Stimulated activated CD8-positive, alpha-beta memory T cell treated with anti-CD3 and anti-CD28 coated beads, Interleukin-4, amount 100 ng/mL, for 24 hours (primary cell): ENCODE results near the gene PXT1.
"Not testable (repeated sequence)": the region's sequence is repeated elsewhere in the genome, so short reads cannot be mapped to it uniquely, and the experiment has no call there.

ENCODE experiments used
- DNase-seq: peaks from one replicate; pipeline ENCODE4 v3.0.0-alpha.2; 2020; ENCODE audit warnings: low read depth

The PXT1 gene

DNA sequence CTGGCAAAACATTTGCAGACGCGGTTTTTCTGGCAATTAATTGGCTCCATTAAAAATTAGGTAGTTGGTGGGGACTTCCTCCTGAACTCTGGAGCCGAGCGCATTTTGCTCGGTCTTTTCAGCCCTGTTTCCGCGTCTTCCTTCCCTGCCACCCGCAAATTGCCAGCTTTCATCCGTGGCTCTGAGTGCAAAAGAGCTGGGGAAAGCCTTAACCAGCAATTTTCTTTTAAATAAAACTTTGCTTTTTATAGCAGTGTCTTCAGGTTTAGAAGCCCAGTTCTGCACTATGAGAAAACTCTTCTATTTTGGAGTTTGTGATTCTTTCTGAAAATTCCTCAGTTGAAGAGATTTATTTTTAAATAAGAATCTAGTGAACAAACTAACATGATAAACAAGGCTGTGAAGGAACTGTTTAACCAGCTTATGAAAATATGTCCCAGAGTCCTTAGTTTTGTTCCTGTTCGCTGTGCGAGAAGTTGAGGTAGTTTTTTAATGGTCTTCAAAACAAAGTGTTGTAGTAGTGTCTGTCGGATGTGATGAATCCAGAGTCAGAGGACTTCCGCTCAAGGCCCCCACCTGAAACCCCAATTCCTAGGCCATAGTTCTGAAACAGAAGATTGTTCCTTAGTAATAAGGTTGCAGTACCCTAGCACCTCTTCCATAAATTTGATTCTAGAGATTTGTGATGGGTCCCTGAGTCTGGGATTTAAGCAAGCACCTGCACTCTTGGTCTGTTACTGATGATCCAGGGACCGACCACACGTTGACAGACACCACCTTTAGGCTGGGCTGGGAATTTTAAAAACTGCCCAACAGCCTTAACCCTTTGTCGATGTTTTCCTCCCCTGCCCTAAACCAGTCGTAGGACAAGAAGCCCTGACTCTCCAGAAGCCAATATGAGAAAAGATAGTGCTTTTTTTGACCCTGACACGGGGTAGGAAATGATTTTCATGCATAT lies 1.1 kb upstream of the PXT1 start:
- DNase-seq: no peak

DNA sequence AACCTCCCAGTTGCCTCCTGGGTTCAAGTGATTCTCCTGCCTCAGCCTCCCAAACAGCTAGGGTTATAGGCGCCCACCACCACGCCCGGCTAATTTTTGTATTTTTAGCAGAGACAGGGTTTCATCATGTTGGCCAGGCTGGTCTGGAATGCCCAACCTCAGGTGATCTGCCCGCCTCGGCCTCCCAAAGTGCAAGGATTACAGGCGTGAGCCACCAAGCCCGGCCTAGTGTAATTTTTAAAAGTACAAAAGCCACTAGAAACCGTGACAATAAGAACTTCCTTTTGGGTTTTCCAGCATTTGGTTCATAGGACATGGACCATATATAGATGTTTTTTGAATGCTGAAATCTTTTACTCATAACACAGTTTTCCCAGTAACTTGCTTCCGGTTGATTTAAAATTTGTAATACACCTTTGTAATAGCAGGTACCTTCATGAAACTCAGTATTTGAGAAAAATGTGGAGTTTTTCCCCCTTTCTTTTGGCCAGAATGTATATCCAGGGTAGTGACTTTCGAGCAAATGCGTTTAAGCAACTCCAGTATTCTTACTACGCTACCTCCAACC lies 467 bp downstream of the PXT1 start:
- no peak for DNase-seq

- peak; percentile 75 for DNase-seq
Measured at GRCh38 chr6:36441307-36441894, 1.3 kb downstream of the PXT1 start.

- DNase-seq: no peak
Measured at GRCh38 chr6:36436466-36436865, 6.2 kb downstream of the PXT1 start.

GRCh38 chr6:36432151-36432671 lies 10.4 kb downstream of the PXT1 start:
- no peak for DNase-seq

GRCh38 chr6:36431197-36431596 lies 11.5 kb downstream of the PXT1 start:
- no peak for DNase-seq

GRCh38 chr6:36430351-36430750 lies 12.3 kb downstream of the PXT1 start:
- no peak for DNase-seq

- DNase-seq: no peak
Measured at GRCh38 chr6:36428911-36429310, 13.7 kb downstream of the PXT1 start.

DNA sequence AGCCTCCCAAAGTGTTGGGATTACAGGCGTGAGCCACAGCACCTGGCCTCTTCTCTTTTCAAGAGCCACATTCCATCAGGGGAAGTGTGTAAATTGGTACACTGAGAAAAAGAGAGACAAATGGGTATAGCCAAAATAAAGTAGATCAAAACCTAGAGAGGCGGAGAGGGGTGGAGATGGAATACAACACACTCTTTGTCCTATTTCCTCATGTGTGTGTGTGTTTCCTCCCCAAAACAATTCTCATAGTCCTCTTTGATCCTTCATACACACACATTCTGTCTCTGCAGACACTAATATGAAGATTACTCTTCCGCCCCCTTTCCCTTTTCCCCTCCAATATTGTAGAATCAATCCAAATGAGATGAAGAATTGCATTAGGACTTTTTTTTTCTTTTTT lies 16.0 kb downstream of the PXT1 start:
- no peak for DNase-seq

- peak; percentile 97 for DNase-seq
Measured at GRCh38 chr6:36423101-36423824, 19.4 kb downstream of the PXT1 start.

DNA sequence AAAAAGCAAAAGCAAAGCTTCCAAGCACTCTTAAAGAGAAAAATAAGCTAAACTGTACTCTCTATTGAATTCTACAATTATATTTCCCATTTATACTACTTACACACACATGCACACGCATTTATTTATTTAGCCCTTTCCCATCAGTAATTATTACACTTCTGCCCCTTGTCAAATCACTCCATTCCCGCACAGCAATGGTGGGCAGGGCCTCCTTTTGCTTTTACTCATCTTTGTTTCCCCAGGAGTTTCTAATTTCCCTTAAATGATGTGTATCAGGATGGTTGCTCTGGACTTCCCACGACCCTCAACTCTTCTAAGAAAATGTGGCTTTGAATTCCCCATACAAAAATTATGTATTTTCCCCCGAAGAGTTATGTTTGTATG lies 19.9 kb downstream of the PXT1 start:
- no peak for DNase-seq

DNA sequence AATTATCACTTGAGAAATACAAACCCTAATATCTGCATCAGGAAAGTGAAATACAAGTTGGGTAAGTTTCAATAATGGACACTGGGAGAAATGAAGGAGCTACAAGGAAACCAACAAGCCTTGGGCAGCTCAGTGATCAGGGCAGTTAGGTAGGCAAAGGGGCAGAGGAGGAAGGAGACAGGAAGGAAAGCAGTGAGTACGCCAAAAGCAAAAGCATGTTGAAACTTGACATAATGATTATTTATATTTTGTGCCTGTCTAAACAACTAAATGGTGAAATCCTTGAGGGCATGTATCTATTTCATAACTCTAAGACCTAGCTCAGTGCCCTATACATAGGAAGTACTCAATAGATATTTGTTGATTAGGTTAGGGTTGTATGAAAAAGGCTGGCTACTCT lies 23.3 kb downstream of the PXT1 start:
- DNase-seq: no peak

DNA sequence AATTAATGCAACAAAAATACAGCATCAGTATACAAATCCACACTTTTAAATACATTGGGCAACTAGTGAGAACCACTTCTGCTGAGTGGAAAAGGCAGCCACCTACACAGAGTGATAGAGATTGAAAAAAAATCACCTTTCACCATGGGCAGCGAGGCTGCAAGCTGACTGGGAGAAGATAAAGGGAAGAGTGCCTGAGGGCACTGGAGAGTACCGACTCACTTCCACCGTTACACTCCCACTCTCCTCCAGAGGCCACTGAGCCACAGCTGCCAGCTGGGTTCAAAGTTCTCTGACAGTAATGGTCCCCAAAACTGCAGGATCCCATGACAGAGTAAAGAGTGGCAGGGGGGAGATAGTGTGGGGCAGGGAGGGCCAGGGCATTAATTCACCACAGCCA lies 24.1 kb downstream of the PXT1 start:
- no peak for DNase-seq

GRCh38 chr6:36414481-36414880 lies 28.2 kb downstream of the PXT1 start:
- no peak for DNase-seq

GRCh38 chr6:36413489-36414480 lies 28.9 kb downstream of the PXT1 start:
- no peak for DNase-seq

- not testable (repeated sequence) for DNase-seq
Measured at GRCh38 chr6:36409718-36410117, 32.9 kb downstream of the PXT1 start.

DNA sequence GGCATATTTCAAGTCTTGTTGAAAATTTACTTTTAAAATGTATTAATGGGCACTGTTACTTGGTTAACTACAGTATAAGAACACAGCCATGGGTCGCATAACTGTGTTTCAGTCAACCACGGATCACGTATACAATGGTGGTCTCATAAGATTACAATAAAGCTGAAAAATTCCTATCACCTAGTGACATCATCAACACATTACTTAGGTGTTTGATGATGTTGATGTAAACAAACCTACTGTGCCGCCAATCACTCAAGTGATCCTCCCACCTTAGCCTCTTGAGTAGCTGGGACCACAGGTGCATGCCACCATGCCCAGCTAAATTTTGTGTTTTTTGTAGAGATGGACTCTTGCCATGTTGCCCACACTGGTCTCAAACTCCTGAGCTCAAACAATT lies 38.5 kb downstream of the PXT1 start:
- DNase-seq: no peak

GRCh38 chr6:36402481-36402880 lies 40.2 kb downstream of the PXT1 start:
- no peak for DNase-seq

DNA sequence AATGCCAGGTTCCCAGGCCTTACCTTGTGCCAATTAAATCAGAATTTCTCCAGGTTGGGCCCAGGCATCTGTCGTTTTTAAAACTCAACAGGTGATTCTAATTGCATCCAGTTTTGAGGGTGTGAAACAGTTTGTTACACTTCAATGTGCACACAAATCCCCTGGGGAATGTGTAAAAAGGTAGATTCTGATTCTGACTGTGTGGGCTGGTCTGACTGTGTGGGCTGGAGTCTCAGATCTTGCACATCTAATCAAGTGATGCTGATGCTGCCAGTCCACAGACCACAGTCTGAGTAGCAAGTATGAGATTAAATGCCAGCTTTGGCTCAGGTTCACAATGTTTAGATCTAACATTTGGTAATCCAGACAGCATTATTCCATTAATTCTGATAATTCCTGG lies 42.7 kb downstream of the PXT1 start:
- no peak for DNase-seq

- DNase-seq: no peak
Measured at GRCh38 chr6:36392621-36393020, 50.0 kb downstream of the PXT1 start.

- DNase-seq: no peak
Measured at GRCh38 chr6:36389353-36389752, 53.3 kb downstream of the PXT1 start.
